C4-2B (cell line): ENCODE results near the gene SLC8A1.

Source experiments
- H3K27ac ChIP-seq: fragments of 450-650 bp; 2 replicates; pipeline ENCODE4 v1.5.1; 2017
- ZFX ChIP-seq: fragments of 450-650 bp; IDR thresholded peaks from 2 replicates; pipeline ENCODE4 v1.6.1; 2017
- TF ChIP-seq, protein P1 (sequence below): fragments of 450-650 bp; conservative IDR thresholded peaks from 2 replicates; pipeline ENCODE4 v1.5.1; 2017; ENCODE audit warnings: mild to moderate bottlenecking

Gene SLC8A1

DNA sequence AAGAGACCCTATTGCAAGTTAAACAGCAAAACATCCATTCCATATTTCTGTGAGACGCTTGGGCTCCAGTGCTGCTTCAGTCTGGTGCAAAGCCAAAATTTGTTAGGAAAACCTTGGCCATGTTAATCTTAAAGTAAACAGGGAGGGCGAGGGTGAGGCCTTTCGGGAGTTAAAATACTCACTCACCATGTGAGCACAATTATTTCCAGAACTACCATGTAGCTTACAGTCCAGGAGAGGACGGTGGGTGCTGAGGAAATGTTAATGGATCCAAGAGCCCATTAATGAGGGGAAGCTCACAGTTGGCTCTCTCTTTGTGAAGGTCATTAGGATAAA lies 286.4 kb downstream of the SLC8A1 start:
- TF ChIP-seq ZFX = no peak
- TF ChIP-seq, protein P1, sequence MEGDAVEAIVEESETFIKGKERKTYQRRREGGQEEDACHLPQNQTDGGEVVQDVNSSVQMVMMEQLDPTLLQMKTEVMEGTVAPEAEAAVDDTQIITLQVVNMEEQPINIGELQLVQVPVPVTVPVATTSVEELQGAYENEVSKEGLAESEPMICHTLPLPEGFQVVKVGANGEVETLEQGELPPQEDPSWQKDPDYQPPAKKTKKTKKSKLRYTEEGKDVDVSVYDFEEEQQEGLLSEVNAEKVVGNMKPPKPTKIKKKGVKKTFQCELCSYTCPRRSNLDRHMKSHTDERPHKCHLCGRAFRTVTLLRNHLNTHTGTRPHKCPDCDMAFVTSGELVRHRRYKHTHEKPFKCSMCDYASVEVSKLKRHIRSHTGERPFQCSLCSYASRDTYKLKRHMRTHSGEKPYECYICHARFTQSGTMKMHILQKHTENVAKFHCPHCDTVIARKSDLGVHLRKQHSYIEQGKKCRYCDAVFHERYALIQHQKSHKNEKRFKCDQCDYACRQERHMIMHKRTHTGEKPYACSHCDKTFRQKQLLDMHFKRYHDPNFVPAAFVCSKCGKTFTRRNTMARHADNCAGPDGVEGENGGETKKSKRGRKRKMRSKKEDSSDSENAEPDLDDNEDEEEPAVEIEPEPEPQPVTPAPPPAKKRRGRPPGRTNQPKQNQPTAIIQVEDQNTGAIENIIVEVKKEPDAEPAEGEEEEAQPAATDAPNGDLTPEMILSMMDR = no peak
- H3K27ac ChIP-seq = no peak overlapping the region

DNA sequence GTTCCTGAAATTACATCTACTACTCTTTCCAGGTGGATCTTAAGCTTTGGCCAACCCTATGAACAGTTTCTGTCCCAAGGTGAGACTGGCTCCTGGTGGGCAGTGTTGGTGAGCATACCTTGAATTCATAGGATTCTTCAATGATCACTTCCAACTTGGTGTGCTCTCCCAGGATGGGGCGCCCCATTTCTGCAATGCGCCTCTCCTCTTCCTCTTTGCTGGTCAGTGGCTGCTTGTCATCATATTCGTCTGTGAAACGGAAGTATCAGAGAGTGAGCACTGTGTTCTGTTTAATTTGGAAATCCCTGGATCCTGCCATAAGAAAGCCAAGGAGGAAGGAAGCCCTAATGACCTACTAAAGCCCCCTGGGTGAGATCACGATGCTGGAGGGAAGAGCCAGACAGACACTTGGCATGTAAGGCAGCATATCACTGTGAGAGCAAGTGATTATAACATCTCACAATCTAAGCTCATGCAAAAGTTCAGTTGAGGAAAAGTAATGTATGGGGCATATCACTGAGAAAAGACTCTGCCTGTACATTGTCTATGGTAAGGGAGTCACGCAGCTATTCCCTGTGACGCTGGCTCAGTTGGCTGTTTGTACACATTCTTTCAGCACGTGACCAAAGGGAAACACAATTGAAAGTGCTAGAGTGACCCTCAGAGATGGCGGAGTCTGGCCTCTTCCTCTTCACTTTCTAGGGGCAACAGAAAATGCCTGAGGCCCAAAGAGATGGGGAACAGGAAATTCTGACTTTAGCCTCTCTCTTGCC lies 287.0 kb downstream of the SLC8A1 start:
- TF ChIP-seq, protein P1 = no peak
- TF ChIP-seq ZFX = no peak
- no peak overlapping the region for H3K27ac ChIP-seq

DNA sequence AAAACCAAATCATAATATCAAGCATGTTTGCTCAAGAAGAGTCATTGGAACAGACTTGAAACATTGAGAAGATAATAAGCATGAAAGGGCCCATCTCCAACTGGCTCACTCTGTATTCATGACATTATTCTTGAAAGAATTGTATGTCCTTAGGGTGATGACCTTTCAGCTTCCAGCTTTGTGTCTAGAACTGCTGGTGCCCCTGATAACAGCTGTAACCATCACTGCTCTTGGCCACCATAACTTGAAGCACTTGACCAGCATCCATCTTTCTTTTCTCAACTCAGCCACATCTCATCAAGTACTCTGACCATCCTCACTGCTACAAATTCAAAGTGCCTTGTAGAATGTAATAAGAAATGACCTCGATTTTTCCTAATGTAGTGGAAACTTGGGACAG lies 289.9 kb downstream of the SLC8A1 start:
- TF ChIP-seq, protein P1 = no peak
- no peak for TF ChIP-seq ZFX
- no peak overlapping the region for H3K27ac ChIP-seq

DNA sequence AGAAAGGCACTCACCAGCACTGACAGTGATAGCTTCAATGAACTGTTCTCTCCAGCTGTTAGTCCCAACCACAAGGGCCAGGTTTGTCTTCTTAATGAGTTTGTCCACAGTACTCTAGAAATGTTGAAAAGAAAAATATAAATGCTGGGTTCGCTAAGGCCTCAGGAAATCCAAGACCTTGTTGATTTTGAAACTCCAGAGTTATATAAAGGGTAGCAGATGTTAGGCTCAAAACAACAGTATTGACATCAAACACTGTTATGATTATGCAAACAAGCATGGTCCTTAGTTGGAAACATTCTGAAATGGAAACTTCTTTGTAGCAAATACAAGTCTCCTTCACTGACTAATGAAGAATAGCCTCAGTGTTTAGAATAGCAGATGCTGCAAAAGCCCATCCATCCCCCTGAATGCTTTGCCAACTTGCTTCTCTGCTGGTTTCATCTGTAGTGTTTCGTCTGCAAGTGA lies 291.1 kb downstream of the SLC8A1 start:
- H3K27ac ChIP-seq = no peak overlapping the region
- no peak for TF ChIP-seq ZFX
- TF ChIP-seq, protein P1 = no peak

DNA sequence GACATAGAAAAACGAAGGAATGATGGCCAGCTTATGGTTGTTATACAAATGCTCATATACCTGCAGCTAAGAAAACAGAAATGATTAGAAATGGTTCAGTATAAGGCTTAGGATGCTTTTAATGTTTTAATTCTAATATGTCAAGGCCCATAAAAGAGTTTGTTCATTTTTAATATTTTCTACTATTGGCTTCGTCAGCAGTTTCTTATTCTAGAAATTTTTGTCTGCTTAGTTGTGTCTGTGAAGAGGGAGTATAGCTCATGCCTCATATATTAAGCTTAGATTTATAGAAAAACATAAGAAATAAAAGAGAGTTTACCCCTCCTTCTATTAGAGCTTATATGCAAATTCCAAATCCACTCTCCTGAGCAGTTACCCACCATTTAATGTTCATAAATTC lies 292.6 kb downstream of the SLC8A1 start:
- no peak for TF ChIP-seq ZFX
- TF ChIP-seq, protein P1 = no peak
- no peak overlapping the region for H3K27ac ChIP-seq

DNA sequence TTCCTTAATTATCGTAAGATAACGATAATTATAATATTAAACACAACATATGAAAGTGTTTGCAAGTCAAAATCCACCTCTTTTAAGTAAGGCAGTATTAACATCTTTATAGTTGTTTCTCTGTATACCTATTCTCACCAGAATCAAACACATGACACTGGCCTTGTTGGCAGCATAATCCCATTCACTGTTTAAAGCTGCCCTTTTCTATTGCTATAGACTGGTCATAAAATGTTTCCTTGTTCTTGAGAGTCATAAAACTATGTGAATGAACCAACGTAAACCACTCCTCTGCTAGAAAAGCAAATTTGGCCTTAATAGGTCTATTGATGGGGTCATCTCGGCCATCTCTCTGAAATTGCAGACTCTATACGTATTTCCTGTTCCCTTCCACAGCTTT lies 293.1 kb downstream of the SLC8A1 start:
- TF ChIP-seq ZFX = no peak
- TF ChIP-seq, protein P1 = no peak
- H3K27ac ChIP-seq = no peak overlapping the region

DNA sequence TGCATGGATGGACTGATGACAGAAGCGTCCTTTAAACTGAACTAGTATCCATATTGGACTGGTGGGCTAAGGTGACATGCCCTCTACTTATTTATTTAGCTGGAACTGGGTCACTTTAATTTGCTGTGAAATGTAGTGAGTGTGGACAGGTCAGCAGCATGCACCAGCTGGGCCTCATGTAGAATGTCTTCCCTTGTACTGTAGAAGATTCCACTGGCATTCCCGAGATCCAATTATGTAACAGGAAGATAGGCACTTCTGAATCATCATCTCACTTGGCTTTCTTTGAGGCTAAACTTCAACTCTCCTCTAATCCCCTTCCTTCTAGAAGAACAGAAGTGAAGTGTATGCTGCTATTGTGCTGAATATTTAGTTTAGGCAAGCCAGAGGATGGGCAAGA lies 296.2 kb downstream of the SLC8A1 start:
- TF ChIP-seq, protein P1 = no peak
- no peak for TF ChIP-seq ZFX
- H3K27ac ChIP-seq = no peak overlapping the region
